Testis (tissue), 2 donors: Measurements from ENCODE around the gene CFAP90.

Source experiments
- POLR2A ChIP-seq: fragments of 450-650 bp; IDR thresholded peaks from one replicate; pipeline ENCODE4 v1.6.1; 2017; ENCODE audit warnings: antibody characterized with exemption, mild to moderate bottlenecking, moderate library complexity
- TF ChIP-seq, protein P1 (sequence below), 3 experiments: fragments of 450-650 bp in 2 of 3; fragments of 200-600 bp in 1 of 3; sonication (generic) in 1 of 3; IDR thresholded peaks; one replicate each; pipeline ENCODE4 v1.5.1; 2016 to 2019; ENCODE audit warnings: antibody characterized with exemption in 3 of 3, mild to moderate bottlenecking in 2 of 3, moderate library complexity in 1 of 3

GRCh38 chr5:7866196-7866595 is 15.3 kb upstream of the CFAP90 start:
- TF ChIP-seq, protein P1, sequence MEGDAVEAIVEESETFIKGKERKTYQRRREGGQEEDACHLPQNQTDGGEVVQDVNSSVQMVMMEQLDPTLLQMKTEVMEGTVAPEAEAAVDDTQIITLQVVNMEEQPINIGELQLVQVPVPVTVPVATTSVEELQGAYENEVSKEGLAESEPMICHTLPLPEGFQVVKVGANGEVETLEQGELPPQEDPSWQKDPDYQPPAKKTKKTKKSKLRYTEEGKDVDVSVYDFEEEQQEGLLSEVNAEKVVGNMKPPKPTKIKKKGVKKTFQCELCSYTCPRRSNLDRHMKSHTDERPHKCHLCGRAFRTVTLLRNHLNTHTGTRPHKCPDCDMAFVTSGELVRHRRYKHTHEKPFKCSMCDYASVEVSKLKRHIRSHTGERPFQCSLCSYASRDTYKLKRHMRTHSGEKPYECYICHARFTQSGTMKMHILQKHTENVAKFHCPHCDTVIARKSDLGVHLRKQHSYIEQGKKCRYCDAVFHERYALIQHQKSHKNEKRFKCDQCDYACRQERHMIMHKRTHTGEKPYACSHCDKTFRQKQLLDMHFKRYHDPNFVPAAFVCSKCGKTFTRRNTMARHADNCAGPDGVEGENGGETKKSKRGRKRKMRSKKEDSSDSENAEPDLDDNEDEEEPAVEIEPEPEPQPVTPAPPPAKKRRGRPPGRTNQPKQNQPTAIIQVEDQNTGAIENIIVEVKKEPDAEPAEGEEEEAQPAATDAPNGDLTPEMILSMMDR (IDR thresholded peaks at IDR 0.05): no peak
- no peak for TF ChIP-seq POLR2A
